Neural crest cell (in vitro differentiated cells): ENCODE results near the gene MYF5. TPM values are rescaled to one million over a fixed set of nuclear protein-coding genes. Genes with fewer than 3 reads are reported as not detected.

Experiments
- DNase-seq: peaks from one replicate; pipeline ENCODE4 v3.0.0; 2021; ENCODE audit warnings: low read depth, mixed read lengths, low spot score
- H3K27ac Mint-ChIP-seq: one replicate; pipeline ENCODE4 v1.8.0; 2021; ENCODE audit warnings: mild to moderate bottlenecking, mixed read lengths; ENCODE audit not compliant: unreplicated experiment
- H3K27me3 Mint-ChIP-seq: 2 replicates; pipeline ENCODE4 v1.8.0; 2021; ENCODE audit warnings: low read depth, mild to moderate bottlenecking, mixed read lengths
- H3K36me3 Mint-ChIP-seq: 2 replicates; pipeline ENCODE4 v1.8.0; 2021; ENCODE audit warnings: low read depth, mild to moderate bottlenecking, mixed read lengths
- H3K4me1 Mint-ChIP-seq: 2 replicates; pipeline ENCODE4 v1.8.0; 2021; ENCODE audit warnings: mixed read lengths
- H3K4me3 Mint-ChIP-seq: one replicate; pipeline ENCODE4 v1.8.0; 2021; ENCODE audit warnings: mild to moderate bottlenecking, mixed read lengths
- H3K9me3 Mint-ChIP-seq: 2 replicates; pipeline ENCODE4 v1.8.0; 2021; ENCODE audit warnings: mixed read lengths
- total RNA-seq: library from RNA; stranded (reverse); gene quantifications from 2 replicates; pipeline ENCODE4 v1.2.1, GENCODE V29; 2021
- TF ChIP-seq, protein P1 (sequence below): fragments of 200-600 bp; sonication (generic); conservative IDR thresholded peaks from 2 replicates; pipeline ENCODE4 v1.5.0; 2021; ENCODE audit warnings: antibody characterized with exemption, mild to moderate bottlenecking

MYF5 gene
- total RNA-seq, 1 donor from 2014 or later: not detected

DNA sequence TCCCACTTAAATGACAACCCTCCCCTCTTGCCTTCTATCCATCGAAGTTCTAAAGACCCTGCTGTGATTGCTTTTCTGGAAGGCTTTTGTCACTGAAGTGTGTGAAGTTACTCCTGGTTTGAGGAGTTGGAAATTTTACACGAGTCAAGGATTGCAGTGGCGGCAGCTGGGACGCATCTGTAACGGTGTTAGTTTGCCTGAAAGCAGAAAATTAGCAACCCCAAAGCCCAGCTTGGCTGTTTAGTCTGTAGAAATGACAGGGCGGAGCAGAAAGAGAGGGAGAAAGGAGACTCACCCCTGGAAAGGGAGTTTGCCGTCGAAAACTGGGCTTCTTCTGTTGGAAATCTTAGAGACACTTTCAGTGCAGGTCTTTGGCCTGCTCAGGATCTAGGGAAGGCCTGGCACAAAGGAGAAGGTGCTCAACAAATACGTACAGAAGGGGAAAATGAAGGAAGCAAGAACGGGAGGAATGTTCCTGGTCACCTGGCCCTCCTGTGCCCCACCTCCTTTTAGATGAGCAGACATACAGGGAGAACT is 931 bp upstream of the MYF5 start:
- H3K4me3 Mint-ChIP-seq: no peak overlapping the region
- peaks cover 7% of the 10 kb centered on the region for H3K4me1 Mint-ChIP-seq
- H3K27ac Mint-ChIP-seq: no peak overlapping the region

DNA sequence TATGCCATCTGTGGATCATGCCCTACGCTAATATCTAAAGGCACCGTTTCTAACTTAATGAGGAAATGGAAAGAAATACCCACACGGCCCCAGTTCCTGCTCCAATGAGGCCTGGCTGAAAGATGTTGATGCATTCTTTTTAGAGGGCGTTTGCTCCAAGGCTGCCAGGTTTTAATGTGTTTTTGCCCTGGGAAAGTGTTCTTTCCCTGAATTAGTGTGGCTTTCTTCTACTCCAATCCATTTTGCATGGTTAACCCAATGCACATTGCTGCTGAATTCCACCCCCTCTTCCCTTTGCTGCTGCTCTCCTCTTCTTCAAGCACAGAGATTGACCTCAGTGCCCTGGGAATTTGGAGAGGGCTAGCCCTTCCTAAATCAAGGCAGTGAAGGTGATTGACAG is 1.1 kb downstream of the MYF5 start:
- H3K27me3 Mint-ChIP-seq: peaks cover 32% of the 10 kb centered on the region
- no peak for DNase-seq
- H3K27ac Mint-ChIP-seq: no peak overlapping the region

More for the DNA sequence above, 931 bp upstream of the MYF5 start:
- no peaks in the 10 kb centered on the region for H3K36me3 Mint-ChIP-seq
- TF ChIP-seq, protein P1, sequence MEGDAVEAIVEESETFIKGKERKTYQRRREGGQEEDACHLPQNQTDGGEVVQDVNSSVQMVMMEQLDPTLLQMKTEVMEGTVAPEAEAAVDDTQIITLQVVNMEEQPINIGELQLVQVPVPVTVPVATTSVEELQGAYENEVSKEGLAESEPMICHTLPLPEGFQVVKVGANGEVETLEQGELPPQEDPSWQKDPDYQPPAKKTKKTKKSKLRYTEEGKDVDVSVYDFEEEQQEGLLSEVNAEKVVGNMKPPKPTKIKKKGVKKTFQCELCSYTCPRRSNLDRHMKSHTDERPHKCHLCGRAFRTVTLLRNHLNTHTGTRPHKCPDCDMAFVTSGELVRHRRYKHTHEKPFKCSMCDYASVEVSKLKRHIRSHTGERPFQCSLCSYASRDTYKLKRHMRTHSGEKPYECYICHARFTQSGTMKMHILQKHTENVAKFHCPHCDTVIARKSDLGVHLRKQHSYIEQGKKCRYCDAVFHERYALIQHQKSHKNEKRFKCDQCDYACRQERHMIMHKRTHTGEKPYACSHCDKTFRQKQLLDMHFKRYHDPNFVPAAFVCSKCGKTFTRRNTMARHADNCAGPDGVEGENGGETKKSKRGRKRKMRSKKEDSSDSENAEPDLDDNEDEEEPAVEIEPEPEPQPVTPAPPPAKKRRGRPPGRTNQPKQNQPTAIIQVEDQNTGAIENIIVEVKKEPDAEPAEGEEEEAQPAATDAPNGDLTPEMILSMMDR: no peak
- peaks cover 48% of the 10 kb centered on the region for H3K27me3 Mint-ChIP-seq
- no peak for DNase-seq
- H3K9me3 Mint-ChIP-seq: no peaks in the 10 kb centered on the region

DNA sequence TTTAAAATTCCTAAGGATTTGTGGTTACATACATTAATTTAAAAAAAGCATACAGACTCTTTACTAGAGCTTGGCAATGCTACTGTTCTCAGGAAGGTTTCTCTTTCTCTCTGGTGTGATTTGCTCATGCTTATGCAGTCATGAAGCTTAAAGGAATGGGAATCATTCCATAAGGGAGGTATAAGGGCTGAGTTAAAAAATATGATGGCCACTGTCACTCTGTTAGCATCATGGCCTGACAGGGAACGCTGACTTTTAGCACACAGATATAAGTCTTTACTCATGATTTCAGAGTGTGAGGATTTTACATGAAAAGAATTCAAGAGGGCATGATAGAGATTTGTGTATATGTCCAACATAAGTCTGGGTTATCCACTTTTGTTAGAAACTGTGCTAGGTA is 3.8 kb downstream of the MYF5 start:
- H3K4me3 Mint-ChIP-seq: no peak overlapping the region
- H3K36me3 Mint-ChIP-seq: no peaks in the 10 kb centered on the region
- no peaks in the 10 kb centered on the region for H3K9me3 Mint-ChIP-seq
- TF ChIP-seq, protein P1: no peak
- peaks cover 8% of the 10 kb centered on the region for H3K27me3 Mint-ChIP-seq
- no peak overlapping the region for H3K27ac Mint-ChIP-seq
- H3K4me1 Mint-ChIP-seq: no peaks in the 10 kb centered on the region
- DNase-seq: no peak

More for the DNA sequence above, 1.1 kb downstream of the MYF5 start:
- Mint-ChIP-seq H3K9me3 (no peaks in the 10 kb centered on the region), H3K36me3 (no peaks in the 10 kb centered on the region), H3K4me3 (no peak overlapping the region), H3K4me1 (peaks cover 7% of the 10 kb centered on the region)
- TF ChIP-seq, protein P1: no peak

DNA sequence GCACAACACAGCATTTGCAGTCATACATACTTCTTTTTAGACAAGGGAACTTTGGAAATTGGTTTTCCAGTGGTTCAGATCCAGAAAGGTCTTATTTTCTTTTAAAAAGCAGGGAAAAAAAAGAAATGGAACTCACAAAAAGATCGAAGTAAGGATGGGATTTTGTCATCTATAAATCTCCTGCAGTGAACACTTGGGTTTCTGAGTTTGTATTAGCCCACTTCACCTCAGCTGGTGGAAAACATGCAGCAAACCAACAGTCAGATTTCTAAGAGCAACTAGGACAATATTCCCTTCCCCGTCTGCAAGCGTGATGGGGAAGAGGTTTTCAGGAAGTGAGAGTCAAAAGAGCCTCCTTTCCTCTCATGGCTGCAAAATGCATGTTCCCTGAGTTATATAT is 4.6 kb downstream of the MYF5 start:
- no peaks in the 10 kb centered on the region for H3K36me3 Mint-ChIP-seq
- no peak for DNase-seq
- peaks cover under 1% of the 10 kb centered on the region for H3K27me3 Mint-ChIP-seq
- H3K27ac Mint-ChIP-seq: no peak overlapping the region
- no peak overlapping the region for H3K4me3 Mint-ChIP-seq
- no peaks in the 10 kb centered on the region for H3K4me1 Mint-ChIP-seq
- no peaks in the 10 kb centered on the region for H3K9me3 Mint-ChIP-seq
- TF ChIP-seq, protein P1: no peak

DNA sequence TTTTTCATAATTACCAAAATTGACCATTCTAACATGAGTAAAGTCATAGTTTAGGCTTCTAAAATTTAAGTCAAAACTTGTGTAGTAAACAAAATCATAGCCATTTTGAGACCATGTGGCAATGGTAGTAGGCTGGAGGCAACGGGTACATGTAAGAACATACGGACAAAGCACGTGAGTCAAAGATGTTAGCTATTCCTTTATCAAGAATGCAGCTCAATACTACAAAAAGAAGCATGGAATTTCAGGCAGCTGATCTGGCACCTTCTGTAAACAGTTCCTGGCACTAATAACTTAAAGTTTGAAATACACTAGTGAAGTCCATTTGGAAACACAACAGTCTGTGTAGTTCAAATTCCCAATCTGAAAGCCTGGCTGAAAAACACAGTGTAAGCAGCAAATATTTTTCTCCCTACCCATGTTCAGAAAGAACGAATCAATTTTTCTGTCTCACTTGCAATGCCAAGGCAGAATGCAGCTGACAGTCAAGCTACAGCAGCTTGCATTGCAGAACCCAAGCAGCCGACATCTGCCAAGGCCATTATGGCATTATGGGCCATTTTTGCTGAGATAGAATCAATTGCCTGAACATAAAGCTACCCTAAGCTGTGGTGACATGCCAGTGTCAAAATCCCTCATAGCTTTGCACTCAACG is 29.3 kb downstream of the MYF5 start:
- no peaks in the 10 kb centered on the region for H3K36me3 Mint-ChIP-seq
- H3K9me3 Mint-ChIP-seq: no peaks in the 10 kb centered on the region
- H3K4me1 Mint-ChIP-seq: peaks cover 26% of the 10 kb centered on the region
- no peaks in the 10 kb centered on the region for H3K27me3 Mint-ChIP-seq
- H3K4me3 Mint-ChIP-seq: no peak overlapping the region
- DNase-seq: no peak
- TF ChIP-seq, protein P1: no peak
- H3K27ac Mint-ChIP-seq: no peak overlapping the region
